Neural progenitor cell (in vitro differentiated cells): ENCODE results near the gene GAS5.

Experiments used
- EZH2 ChIP-seq: fragments of 200-600 bp; sonication (generic); IDR thresholded peaks from 2 replicates; pipeline ENCODE4 v1.6.1; 2017; ENCODE audit warnings: antibody characterized with exemption, mild to moderate bottlenecking, moderate library complexity
- TF ChIP-seq, protein P1 (sequence below): fragments of 200-600 bp; sonication (generic); IDR thresholded peaks from 2 replicates; pipeline ENCODE4 v1.5.1; 2017; ENCODE audit warnings: antibody characterized with exemption, mild to moderate bottlenecking

DNA sequence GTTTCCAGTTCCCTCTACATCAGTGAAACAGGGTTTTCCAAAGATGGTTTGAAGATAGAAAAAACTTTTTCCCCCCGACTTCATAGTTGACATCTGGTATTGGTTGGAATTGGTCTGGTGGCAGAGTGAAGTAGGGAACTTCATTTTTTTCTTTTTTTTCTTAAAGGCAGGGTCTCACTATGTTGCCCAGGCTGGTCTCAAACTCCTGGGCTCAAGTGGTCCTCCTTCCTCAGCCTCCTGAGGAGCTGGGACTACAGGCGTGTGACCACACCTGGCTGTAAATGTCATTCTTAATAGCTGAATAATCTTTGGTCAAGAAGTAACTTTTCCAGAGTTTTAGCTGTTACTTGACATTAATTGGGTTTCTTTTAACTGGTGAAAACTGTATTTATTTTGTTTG is 22.1 kb upstream of the GAS5 start:
- TF ChIP-seq, protein P1, sequence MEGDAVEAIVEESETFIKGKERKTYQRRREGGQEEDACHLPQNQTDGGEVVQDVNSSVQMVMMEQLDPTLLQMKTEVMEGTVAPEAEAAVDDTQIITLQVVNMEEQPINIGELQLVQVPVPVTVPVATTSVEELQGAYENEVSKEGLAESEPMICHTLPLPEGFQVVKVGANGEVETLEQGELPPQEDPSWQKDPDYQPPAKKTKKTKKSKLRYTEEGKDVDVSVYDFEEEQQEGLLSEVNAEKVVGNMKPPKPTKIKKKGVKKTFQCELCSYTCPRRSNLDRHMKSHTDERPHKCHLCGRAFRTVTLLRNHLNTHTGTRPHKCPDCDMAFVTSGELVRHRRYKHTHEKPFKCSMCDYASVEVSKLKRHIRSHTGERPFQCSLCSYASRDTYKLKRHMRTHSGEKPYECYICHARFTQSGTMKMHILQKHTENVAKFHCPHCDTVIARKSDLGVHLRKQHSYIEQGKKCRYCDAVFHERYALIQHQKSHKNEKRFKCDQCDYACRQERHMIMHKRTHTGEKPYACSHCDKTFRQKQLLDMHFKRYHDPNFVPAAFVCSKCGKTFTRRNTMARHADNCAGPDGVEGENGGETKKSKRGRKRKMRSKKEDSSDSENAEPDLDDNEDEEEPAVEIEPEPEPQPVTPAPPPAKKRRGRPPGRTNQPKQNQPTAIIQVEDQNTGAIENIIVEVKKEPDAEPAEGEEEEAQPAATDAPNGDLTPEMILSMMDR: no peak
- TF ChIP-seq EZH2: no peak
